Endothelial cell of hepatic sinusoid (primary cell): ENCODE results near the gene CUEDC1.

Experiments
- in situ Hi-C: cut with HindIII; loops from 2 replicates; pipeline ENCODE4 v1.10.0; 2017; ENCODE audit warnings: low sequenced_read_pairs

CUEDC1 gene

DNA sequence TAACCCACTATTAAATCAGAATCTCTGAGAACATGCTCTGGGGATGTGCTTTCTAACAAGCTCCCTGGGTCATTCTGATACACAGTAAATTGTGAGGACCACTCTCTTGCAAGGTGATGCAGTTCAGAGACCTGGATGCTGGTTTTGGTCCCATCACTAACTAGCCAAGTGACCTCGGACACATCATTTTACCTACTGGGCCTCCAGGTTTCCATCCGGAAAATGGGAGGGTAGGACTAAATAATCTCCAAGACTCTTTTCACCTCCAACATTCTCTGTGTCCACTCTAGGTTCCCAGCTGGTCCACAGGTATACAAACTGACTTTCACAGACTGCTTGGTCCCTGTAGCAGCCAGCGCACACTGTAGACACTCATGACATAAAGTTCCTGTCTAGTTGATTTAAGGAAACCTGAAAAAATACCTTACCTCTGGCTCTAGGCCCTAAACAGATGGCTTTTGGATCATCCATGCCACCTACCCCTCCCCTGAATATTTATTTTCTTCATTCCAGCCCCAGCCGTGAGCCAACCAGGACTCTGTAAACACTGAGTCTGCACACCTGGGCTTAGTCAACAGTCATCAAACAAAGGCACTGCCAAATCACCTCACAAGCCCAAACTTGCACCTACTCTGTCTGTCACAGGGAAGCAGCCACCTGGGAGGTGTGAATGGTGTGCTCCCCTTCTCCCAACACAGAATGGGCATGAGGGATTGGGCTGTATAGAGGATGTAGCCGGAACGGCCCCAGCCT, 54.0 kb downstream of the CUEDC1 start:
- in situ Hi-C loops = no loop called here

DNA sequence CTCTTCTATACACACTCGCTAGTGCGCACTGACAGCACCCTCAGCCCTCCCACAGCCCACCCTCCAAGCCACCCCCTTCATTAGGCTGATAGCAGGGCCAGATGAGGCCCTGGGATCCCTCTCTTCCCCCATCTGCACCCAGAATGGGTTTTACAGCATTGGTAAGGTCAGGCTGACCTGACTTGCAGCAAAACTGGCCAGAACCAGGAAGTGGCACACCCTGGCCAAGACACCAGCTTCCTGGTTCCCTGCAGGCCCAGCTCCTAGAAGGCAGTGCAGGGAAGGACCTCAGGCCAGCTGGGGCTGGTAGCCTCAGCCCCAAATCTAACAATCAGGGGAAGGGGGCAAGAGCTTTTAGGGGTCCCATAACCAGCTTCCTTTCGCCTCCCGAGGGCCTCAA, 55.4 kb downstream of the CUEDC1 start:
- in situ Hi-C loops = no loop called here

DNA sequence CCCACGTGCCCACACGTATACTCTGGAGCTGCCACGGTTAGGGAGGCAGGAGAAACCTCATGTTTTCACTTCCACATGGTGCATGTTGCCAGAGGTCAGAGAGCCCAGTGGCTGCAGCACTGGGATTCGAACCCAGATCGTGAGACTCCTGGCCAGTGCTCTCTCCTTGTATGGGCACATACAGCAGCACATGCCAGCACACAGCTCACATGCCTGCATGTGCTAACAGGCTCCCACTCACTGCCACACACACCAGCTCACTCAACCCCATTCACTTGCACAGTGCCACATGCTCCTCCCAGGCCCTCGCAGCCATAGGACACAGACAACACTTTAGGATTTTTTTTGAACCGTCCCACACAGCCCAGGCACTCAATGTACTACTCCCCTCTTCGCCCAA, 55.8 kb downstream of the CUEDC1 start:
- in situ Hi-C loops = no loop called here

DNA sequence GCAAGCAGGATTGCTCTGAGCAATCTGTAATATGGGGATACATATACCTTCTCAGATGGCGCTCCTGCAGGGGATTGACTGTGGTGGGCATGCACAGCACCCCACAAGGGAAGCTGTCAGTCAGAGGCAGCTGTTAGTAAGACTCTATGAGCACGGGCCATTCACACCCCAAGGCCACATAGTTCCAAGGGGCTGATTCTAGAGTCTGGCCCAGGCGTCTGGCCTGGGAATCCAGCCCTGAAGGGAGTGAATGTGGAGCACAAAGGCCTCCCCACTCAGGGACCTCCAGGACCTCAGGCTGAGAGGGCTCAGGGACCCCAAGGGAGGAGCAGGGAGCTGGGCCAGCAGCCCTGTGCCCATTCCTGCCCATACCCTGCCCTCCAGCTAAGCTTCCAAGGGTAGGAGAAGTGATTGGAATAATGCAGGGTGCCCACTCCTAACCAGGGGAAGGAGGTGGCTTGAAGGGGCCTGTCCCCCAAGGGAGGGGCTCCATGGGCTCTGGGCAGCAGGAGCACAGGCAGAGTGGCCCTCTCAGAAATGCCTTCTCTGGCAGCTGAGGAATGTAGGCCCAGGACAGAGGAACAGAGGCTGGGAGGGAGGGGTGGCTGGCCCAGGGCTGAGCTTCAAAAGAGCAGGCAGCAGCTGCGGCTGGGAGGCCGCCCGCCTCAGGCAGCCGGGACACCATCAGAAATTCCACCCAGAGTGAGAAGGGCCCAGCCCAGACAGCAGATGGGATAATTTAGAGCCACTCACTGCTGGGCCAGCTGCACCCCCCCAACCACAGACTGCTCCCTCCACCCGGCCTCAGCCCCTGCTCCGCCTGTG, 56.5 kb downstream of the CUEDC1 start:
- in situ Hi-C loops = no loop called here

DNA sequence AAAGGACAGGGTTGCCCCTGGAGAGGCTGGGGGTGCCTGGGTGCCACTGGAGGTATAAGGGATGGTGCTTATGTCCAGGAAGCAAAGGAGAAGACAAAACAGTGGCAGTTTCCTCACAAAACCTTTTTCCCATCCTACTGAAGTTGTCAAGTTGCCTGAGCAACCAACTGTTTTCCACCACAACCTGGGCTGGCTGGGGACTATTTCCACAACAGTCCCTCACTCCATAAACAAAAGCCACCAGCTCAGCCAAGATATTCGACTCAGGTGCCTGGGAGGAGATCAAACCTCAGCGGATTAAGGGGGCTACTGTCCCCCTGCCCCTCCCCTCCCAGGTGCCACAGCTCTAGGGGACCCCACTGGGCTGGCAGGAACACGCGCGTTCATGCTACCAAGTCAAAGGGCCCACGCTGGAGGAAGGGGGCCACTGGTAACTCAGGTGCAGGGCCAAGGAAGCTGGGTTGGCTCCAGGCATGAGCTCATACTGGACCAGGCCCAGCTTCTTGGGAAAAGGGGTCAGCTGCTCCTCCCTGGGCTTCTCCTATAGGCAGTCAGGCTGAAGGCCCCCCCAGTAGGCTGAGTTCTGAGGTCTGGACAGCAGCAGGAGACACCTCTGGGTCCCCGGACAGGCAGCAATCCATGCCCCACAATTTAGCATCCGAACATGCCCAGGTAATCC, 59.7 kb downstream of the CUEDC1 start:
- in situ Hi-C loops = no loop called here

DNA sequence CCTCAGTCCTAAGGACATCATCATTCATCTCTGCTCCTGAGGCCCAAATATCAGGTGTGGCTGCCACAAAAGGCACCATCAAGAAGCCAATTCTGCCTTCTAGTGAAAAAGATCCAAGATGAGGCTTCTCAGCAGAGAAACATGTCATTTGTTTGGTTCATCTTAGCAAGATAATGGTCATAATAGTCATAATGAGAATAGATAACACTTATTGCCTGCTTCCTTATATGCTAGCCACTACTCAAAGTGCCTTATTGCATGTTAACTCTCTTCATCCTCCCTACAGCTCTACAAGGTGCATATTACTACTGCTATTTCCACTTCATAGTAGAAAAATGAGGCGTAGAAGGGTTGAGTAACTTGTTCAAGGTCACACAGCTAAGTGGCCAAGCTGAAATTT, 60.4 kb downstream of the CUEDC1 start:
- in situ Hi-C loops = no loop called here

DNA sequence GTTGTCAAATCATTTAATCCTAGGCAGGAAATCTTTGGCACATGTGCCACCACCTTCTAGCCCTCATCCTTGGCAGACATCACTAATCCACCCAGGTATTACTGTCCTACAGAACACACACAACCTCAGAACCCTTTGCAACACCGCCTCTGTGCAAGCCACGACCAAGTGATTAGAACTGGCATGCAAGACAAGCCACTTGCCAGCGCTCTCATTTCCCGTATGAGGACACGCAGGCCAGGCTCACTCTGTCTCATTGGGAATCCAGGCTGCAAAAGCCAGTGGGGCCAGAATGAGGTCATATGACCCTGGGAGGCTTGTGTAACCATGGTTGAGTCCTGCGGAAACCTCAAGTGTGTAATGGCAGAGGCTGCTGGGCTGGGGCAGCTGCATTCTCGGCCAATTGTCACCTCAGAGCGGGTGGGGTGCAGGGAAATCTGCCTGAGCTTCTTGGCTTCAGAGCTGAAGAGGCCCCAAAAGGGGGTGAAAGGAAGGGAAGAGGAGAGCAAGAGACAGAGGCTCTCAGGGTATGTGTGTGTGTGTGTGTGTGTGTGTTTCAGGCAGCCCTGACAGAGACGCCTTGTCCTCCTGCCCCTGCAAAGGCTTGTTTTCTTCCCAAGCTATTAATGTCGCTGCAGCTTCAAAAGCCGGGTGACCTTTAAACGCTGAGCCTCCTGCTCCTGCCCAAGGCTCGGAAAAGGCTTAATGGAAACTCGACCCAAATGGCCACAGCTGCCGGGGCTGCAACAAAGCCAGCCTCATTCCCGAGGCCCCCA, 62.2 kb downstream of the CUEDC1 start:
- in situ Hi-C loops = no loop called here

- in situ Hi-C loops = no loop called here
Observed at GRCh38 chr17:57892146-57892819, 62.9 kb downstream of the CUEDC1 start.

GRCh38 chr17:57890857-57891232, 64.4 kb downstream of the CUEDC1 start:
- in situ Hi-C loops = no loop called here

DNA sequence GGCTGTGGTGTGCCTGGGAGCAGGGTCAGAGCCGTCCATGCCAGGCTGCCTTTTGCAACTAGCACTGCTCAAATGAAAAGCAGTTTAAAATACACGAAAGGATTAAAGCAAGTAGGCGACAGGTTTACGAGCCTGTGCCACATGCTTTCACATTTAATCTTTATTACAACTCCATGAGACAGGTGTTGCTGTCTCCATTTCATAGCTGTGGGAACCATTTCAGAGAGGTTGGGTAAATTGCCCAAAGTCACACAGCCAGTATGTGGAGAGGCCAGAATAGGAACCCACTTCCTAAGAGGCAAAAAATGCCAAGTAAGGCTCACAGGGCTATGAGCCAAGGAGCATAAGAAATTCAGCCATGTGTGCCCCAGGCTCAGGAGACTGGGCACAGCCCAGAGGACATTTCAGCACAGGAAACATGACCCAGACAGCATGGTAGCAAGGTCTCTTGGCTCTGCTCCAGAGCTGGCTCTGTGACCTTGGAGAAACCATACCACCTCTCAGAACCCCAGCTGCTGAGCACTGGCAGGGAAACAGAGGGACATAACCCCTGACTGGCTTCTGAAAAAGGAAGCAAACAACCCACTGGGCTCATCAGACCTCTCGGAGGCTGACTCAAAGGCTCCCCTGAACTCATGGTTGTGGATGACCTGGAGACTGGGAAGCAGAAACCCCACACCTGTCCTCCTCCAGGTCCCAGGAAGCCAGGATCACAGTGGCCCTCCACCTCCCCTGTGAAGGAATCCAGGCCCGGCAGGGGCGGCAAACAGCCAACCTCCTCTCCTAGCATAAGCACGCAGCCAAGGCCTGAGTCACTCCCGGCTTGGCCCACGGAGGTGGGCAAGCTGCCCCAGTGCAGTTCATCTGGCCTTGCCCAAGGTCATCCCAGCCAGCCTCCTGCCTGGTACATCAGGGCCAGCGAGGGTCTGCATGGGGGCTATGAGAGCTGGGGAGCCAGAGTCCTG, 65.0 kb downstream of the CUEDC1 start:
- in situ Hi-C loops = no loop called here

DNA sequence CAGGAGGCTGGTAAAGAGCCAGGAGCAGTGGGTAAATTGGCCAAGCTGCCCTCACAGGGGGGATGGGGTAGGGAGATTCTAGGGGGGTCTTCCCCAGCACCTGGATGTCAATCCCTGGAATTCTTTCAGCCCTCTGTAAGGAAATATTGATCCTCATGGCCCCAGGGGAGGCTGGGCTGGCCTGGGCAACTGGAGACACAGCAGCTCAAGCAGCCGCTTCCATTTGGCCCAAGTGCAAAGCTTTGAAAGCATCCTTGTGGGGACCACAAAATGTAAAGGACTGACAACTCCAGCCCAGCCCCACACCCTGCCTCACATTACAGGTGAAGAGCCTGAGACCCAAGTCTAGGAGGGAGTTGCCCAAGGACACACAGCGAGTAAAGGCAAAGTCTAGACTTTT, 66.0 kb downstream of the CUEDC1 start:
- in situ Hi-C loops = no loop called here

GRCh38 chr17:57888311-57889216, 66.6 kb downstream of the CUEDC1 start:
- in situ Hi-C loops = no loop called here

- in situ Hi-C loops = no loop called here
Observed at GRCh38 chr17:57887161-57887560, 68.1 kb downstream of the CUEDC1 start.

GRCh38 chr17:57886020-57886419, 69.2 kb downstream of the CUEDC1 start:
- in situ Hi-C loops = no loop called here

DNA sequence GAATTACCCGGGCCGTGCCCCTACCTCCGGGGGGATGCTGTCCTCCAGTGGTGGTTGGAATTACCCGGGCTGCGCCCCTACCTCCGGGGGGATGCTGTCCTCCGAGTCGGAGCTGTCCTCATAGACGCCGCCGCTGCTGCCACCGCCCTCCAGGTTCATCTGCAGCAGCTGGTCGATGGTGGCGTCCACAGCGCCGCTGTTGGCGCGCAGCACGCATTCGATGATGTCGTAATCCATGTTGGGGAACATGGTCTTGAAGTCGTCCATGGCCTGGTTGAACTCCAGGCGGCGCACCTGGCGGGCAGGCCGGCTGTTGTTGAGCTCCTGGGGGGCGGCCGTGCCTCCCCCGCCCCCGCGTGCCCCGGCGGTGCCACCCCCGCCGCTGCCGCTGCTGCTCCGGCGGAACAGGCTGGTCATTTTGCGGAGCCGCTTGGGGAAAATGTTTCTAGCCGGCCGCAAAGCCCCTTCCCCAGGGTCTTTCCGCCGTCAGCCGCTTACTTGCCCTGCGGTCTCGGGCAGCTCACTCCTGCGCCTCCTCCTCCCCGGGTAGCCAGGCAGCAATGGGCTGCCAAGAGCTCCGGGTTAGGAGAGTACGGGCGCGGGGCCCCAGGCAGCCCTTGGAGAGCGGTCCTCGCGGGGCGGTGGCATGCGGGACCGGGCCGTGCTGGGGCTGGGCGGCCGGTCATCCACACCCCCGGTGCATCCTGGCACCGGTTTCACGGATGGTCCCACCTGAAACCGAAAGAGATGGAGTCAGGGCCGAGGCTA, 69.9 kb downstream of the CUEDC1 start:
- in situ Hi-C loops = no loop called here

GRCh38 chr17:57881783-57882351, 73.3 kb downstream of the CUEDC1 start:
- in situ Hi-C loops = no loop called here

GRCh38 chr17:57881143-57881542, 74.1 kb downstream of the CUEDC1 start:
- in situ Hi-C loops = no loop called here
